HG03066 (cell line): ENCODE results near the gene MECR.

Experiments used
- ATAC-seq: cut with Tn5 transposase; IDR thresholded peaks from one replicate; pipeline ENCODE4 v1.9.1; 2021; ENCODE audit warnings: low read depth; ENCODE audit not compliant: unreplicated experiment

Gene MECR

DNA sequence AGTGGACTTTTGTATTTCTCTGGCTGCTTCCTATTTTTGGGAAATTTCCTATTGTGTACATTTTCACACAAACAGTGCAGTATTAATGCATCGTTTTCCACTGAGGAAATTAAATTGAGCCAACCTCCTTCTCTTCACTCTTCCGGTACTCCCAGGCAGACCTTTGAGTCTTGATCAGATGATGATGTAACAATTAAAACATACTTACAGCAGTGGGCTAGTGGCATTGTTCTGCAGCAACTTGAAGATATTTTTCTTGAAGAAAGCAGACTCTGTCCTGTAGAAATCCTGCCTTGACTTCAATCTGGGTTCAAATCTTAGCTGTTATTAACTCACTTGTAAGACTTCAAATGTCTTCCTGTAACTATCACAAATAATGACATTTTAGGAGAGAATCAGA lies 88.0 kb downstream of the MECR start:
- ATAC-seq = no peak
